Activated CD4-positive, alpha-beta memory T cell treated with anti-CD3 and anti-CD28 coated beads, Interleukin-2, amount 10 ng/mL, durations not matched to agents 7 days and 5 days (primary cell): ENCODE measurements around the gene SLC39A8. TPM values are rescaled to one million over a fixed set of nuclear protein-coding genes. Genes with fewer than 3 reads are reported as not detected.

Experiments used
- CTCF ChIA-PET: fragments of 350-600 bp; sonication (Branson Sonifier 250); formaldehyde crosslinking; loops from one replicate; lab custom pipeline; 2021; ENCODE audit warnings: antibody characterized with exemption, inconsistent platforms; lab: Charles Lee
- POLR2A ChIA-PET: fragments of 350-600 bp; sonication (Branson Sonifier 250); formaldehyde crosslinking; loops from one replicate; lab custom pipeline; 2021; ENCODE audit warnings: antibody characterized with exemption; lab: Charles Lee
- DNase-seq: peaks from one replicate; pipeline ENCODE4 v3.0.0-alpha.2; 2020
- H3K27ac Mint-ChIP-seq: one replicate; pipeline ENCODE4 v1.8.0; 2021; ENCODE audit warnings: mild to moderate bottlenecking, mixed read lengths
- H3K27me3 Mint-ChIP-seq: one replicate; pipeline ENCODE4 v1.8.0; 2021; ENCODE audit warnings: mixed read lengths
- H3K36me3 Mint-ChIP-seq: one replicate; pipeline ENCODE4 v1.8.0; 2021; ENCODE audit warnings: low read depth, mixed read lengths
- H3K4me1 Mint-ChIP-seq: one replicate; pipeline ENCODE4 v1.8.0; 2021; ENCODE audit warnings: mixed read lengths
- H3K4me3 Mint-ChIP-seq: one replicate; pipeline ENCODE4 v1.8.0; 2021; ENCODE audit warnings: mild to moderate bottlenecking, mixed read lengths
- H3K9me3 Mint-ChIP-seq: one replicate; pipeline ENCODE4 v1.8.0; 2021; ENCODE audit warnings: mixed read lengths
- total RNA-seq, 2 experiments: library from RNA; stranded (reverse); gene quantifications; one replicate each; pipeline ENCODE4 v1.2.3, GENCODE V29; 2021

Gene SLC39A8
- total RNA-seq, 2 experiments from 2014 or later: 101 to 103 TPM

DNA sequence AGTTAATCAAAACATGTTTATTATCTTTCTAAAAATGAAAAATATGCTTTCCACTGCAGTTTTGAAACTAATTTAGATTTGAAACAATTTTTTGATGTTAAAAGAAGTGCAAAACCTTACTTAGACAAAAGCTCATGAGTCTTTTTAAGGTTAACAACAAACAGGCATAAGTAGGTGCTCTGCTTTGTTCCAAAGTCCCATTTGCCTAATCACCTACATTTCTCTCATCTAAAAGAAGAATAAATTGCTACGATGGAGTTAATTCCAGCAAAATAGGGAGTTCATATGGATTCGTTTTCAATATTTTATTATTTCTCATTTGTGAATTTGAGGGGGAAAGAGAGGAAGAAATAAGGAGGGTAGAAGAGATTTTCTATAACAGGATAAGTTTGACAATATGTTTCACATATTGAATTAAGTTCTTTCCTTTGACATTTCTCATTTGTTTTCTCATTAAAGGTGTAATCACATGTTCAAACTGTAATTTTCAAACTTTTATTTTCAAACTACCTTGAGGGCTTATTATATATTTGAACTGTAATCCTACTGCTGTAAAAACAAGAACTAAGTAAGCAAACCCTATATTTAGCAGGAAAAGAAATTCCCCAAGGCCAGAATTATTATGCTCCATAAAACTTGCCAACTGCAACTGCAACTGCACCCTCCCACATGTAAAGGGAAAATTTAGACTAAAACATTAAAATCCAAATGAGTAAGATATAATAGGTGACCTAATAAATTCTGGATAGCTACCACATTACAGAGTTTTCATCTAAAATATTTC, 9.6 kb upstream of the SLC39A8 start:
- CTCF ChIA-PET: no interaction called here
- POLR2A ChIA-PET: no interaction called here
- Mint-ChIP-seq H3K36me3 (no peaks in the 10 kb centered on the region), H3K9me3 (no peaks in the 10 kb centered on the region), H3K4me3 (no peak overlapping the region), H3K27ac (no peak overlapping the region), H3K4me1 (peaks cover 3% of the 10 kb centered on the region), H3K27me3 (peaks cover 19% of the 10 kb centered on the region)
- DNase-seq: no peak

DNA sequence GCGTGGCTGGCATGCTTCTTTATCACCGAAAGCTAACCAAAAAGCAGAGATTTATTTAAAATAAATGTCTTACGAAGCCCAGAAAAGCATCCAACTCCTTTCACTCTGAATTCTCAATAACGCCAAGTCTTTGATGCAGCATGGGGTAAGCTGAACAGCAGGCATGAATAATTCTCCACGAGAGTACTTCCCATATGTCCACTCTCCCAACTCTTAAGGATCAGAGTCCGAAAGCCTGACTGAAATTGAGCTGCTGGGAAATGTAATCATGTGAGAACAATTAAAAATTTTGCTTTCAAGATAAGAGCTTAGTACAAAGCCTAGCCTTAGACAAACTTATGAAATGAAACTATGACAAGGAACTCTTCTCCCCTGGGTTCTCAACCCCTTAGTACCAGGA, 7.5 kb upstream of the SLC39A8 start:
- POLR2A ChIA-PET: interaction anchor here (1.5 kb wide), 1 partner anchor 8 kb away, joined by 5 read pairs; the partner anchor contains the start of gene SLC39A8
- Mint-ChIP-seq H3K36me3 (no peaks in the 10 kb centered on the region), H3K4me1 (peaks cover 2% of the 10 kb centered on the region), H3K9me3 (no peaks in the 10 kb centered on the region), H3K4me3 (no peak overlapping the region), H3K27ac (no peak overlapping the region), H3K27me3 (peaks cover 24% of the 10 kb centered on the region)
- CTCF ChIA-PET: no interaction called here
- DNase-seq: no peak

DNA sequence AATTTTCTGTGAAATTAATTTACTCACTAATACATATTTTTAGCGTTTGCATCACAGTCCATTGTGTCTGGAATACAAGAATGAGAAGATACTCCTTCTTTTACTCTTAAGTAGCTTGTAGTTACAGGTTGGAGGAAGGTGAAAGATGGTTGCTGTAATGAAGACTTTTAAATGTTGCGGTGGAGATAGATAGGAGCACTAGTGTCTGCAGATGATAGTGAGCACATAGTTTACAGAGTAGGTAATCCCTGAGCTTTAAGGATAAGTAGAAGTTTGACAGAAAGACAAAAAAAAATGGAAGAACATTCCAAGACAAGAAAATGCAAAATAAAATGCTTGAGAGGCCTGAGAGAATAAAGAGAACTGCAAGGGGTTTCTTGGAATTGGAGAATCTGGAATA, 5.4 kb upstream of the SLC39A8 start:
- no peak overlapping the region for H3K27ac Mint-ChIP-seq
- H3K9me3 Mint-ChIP-seq: no peaks in the 10 kb centered on the region
- no peaks in the 10 kb centered on the region for H3K36me3 Mint-ChIP-seq
- peaks cover 22% of the 10 kb centered on the region for H3K27me3 Mint-ChIP-seq
- peaks cover 11% of the 10 kb centered on the region for H3K4me1 Mint-ChIP-seq
- CTCF ChIA-PET: no interaction called here
- no peak for DNase-seq
- H3K4me3 Mint-ChIP-seq: no peak overlapping the region
- POLR2A ChIA-PET: no interaction called here

DNA sequence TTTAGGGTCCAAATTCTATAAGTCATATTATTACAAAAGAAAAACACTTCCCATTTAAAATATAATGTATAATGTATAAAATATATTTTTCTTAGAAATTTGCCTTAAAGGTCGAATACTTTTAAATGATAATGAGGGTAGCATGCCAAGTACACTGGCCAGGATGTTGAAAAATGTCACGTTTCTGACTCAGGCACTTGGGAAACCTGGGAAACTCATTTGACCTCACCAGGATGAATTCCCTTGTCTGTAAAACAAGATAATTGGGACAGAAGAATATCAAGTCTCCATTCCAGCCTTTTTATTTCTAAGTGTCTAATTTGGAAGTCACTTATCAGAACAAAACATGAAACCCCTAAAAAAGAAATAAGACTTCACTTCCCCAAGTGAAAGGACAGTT, 3.4 kb upstream of the SLC39A8 start:
- no peak overlapping the region for H3K27ac Mint-ChIP-seq
- peaks cover 18% of the 10 kb centered on the region for H3K27me3 Mint-ChIP-seq
- no peak for DNase-seq
- H3K4me3 Mint-ChIP-seq: no peak overlapping the region
- POLR2A ChIA-PET: no interaction called here
- CTCF ChIA-PET: no interaction called here
- H3K4me1 Mint-ChIP-seq: peaks cover 12% of the 10 kb centered on the region
- H3K36me3 Mint-ChIP-seq: peaks cover 3% of the 10 kb centered on the region
- H3K9me3 Mint-ChIP-seq: no peaks in the 10 kb centered on the region

DNA sequence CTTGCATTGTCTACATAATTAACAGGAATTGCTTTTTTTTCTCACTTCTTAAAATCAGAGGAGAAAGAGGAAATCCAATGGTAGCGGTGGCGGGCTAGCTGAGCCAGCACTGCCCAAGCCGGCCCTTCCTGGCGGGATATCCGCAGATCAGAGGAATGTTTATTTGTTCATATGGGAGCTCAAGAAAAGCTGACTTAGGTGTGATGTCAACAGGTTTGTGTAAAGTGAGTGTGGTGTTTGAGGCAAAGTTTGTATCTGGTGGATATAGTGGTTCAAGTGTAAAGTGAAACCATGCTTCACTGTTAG, 466 bp upstream of the SLC39A8 start:
- POLR2A ChIA-PET: interaction anchor here (0.6 to 3.6 kb wide), 25 partner anchors 10 to 1327 kb away, joined by 3 to 39 read pairs (median 3); partner anchors contain the start of genes CISD2, NFKB1 and UBE2D3
- Mint-ChIP-seq H3K27ac (peak overlapping the region; percentile 92), H3K4me1 (peaks cover 39% of the 10 kb centered on the region), H3K27me3 (peaks cover 9% of the 10 kb centered on the region), H3K9me3 (no peaks in the 10 kb centered on the region), H3K4me3 (peak overlapping the region; percentile 78), H3K36me3 (peaks cover 20% of the 10 kb centered on the region)
- CTCF ChIA-PET: interaction anchor here (0.6 to 2.3 kb wide), 11 partner anchors 8 to 754 kb away, joined by 3 to 39 read pairs (median 4); partner anchors contain the start of genes BDH2, MANBA and UBE2D3
- DNase-seq: no peak

DNA sequence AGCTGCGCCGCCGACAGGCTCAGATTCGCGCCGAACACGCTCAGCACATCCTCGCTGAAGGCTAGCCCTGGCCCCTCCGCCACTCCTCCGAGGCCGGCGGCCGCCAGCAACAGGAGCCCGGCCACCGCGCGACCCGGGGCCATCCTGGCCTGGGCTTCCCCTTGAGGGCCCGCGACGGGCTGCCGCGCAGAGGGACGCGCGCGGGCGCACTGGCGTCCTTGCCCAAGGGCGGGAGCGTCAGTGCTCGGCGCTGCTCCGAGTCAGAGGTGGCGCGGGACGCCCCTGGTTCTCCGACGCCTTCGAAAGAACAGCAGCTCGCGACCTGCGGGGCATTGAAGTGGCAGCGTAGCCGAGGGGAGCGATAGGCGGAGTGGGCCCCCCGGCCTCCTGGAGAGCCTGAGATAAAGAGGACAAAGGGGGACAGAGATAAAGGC, 745 bp downstream of the SLC39A8 start:
- Mint-ChIP-seq H3K27me3 (peaks cover 5% of the 10 kb centered on the region), H3K27ac (peak overlapping the region; percentile 92), H3K4me1 (peaks cover 49% of the 10 kb centered on the region), H3K9me3 (no peaks in the 10 kb centered on the region), H3K36me3 (peaks cover 29% of the 10 kb centered on the region), H3K4me3 (peak overlapping the region; percentile 78)
- ChIA-PET POLR2A (interaction anchor here (0.6 to 3.6 kb wide), 31 partner anchors 8 to 1325 kb away, joined by 3 to 39 read pairs (median 5); partner anchors contain the start of genes BDH2, CISD2, NFKB1 and PPP3CA), CTCF (interaction anchor here (0.7 to 2.3 kb wide), 12 partner anchors 8 to 755 kb away, joined by 3 to 39 read pairs (median 4); partner anchors contain the start of genes BDH2, CISD2, MANBA and UBE2D3)
- peak; percentile 78 for DNase-seq

DNA sequence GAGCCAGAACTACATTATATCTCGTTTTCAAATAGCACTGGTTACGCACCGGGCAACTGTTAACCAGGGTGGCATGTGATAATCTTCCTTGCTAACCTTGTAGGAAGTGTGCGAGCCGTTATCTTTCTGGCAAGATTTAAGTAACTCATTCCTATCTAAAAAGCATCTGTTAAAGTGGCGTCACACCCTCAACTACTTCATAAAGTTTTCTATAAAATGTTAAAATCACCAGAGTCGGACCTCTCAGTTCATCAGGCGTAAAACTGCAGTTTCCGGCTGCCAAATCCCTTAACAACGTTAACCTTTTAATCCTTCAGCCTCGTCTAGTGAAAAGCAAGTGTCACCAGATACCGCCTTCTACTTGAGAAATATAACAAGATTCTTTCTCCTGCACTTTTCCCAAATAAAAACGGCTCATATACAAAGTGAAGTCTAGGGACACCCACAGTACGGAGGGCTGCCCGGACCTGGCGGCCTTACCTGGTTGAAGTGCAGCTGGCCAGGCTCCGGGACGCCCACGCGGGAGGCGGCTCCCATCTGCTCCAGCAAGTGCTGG, 1.2 kb downstream of the SLC39A8 start:
- DNase-seq: no peak
- Mint-ChIP-seq H3K4me1 (peaks cover 53% of the 10 kb centered on the region), H3K4me3 (peak overlapping the region; percentile 78), H3K36me3 (peaks cover 33% of the 10 kb centered on the region), H3K27me3 (peaks cover under 1% of the 10 kb centered on the region), H3K9me3 (no peaks in the 10 kb centered on the region), H3K27ac (peak overlapping the region; percentile 92)
- CTCF ChIA-PET: interaction anchor here (1.3 to 2.3 kb wide), 5 partner anchors 22 to 525 kb away, joined by 3 to 39 read pairs (median 4); partner anchors contain the start of genes CISD2 and UBE2D3
- POLR2A ChIA-PET: interaction anchor here (1.1 to 3.6 kb wide), 24 partner anchors 8 to 1325 kb away, joined by 3 to 39 read pairs (median 5); partner anchors contain the start of genes CISD2, NFKB1, SLC9B2 and UBE2D3

DNA sequence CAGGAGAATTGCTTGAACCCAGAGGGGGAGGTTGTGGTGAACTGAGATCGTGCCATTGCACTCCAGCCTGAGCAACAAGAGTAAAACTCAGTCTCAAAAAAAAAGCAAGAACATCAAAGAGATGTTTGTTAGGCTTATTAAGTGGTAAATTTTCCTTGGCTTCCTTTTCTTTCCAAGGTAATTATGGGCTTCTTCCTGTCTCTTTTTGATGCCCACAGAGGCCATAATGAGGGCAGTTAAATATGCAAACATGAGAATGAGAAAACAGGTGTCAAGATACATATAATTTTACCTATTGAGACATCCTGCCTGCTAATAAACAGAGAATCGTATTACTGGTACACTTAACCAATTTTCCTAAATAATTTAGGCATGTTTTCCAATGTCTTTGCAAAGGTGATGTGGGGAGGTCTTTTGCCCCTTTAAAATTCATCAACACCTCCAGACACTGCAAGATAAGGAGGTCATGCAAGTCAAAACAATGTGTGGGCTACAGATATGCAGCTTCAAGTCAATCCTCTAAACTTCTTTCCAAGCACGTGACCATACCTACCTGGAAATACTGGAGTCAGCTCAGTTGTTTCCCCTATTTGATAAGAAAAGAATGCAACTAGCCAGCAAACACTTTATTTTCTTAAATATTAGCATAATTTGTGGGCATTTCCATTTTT, 2.7 kb downstream of the SLC39A8 start:
- H3K4me3 Mint-ChIP-seq: peak overlapping the region; percentile 78
- peak overlapping the region; percentile 72 for H3K27ac Mint-ChIP-seq
- DNase-seq: no peak
- H3K4me1 Mint-ChIP-seq: peaks cover 59% of the 10 kb centered on the region
- no peaks in the 10 kb centered on the region for H3K9me3 Mint-ChIP-seq
- H3K36me3 Mint-ChIP-seq: peaks cover 41% of the 10 kb centered on the region
- ChIA-PET CTCF (interaction anchor here (0.6 kb wide), 1 partner anchor 389 kb away, joined by 3 read pairs; no protein-coding TSS in a partner anchor), POLR2A (interaction anchor here (3.6 kb wide), 1 partner anchor 485 kb away, joined by 39 read pairs; the partner anchor contains the start of gene UBE2D3)
- no peaks in the 10 kb centered on the region for H3K27me3 Mint-ChIP-seq

DNA sequence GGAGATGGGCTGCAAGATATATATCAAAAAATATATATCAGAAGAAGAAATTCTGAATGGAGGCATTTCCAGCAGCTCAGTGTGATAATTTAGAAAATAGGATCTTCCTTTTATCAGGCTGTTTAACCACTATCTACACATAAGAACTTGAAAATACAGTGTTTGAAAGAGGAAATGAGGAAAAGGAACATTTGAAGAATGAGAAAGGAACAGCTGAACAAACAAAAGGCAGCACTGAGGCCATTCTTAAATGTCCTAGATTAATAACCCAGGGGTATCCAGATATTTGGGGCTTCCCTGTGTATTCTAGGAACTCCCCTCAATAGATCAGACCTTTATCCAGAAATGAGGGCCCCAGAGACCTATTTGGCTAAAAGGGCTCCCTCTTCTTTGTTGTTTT, 4.1 kb downstream of the SLC39A8 start:
- no peak overlapping the region for H3K4me3 Mint-ChIP-seq
- H3K9me3 Mint-ChIP-seq: no peaks in the 10 kb centered on the region
- ChIA-PET CTCF (interaction anchor here (0.7 to 1.5 kb wide), 2 partner anchors 39 to 90 kb away, joined by 3 to 4 read pairs; no protein-coding TSS in a partner anchor), POLR2A (no interaction called here)
- H3K4me1 Mint-ChIP-seq: peaks cover 62% of the 10 kb centered on the region
- DNase-seq: no peak
- H3K27me3 Mint-ChIP-seq: no peaks in the 10 kb centered on the region
- H3K36me3 Mint-ChIP-seq: peaks cover 45% of the 10 kb centered on the region
- no peak overlapping the region for H3K27ac Mint-ChIP-seq

DNA sequence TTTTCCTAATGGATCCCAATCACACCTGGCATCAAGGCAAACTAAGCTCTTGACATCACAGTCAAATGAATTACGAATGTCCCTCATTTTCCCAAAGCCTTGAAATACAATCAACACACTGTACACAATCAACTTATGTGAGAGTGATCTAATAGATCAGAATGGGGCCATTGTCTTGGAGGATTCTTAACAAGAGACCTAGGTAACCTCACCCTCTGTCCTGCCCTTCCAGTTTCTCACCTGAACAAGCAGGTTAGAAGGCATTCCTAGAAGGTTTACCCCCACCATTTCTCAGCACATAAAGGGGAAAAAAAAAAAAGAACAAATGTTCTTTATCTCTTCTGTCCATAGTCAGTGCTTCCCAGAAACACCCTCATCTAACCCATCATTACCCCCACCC, 6.3 kb downstream of the SLC39A8 start:
- H3K36me3 Mint-ChIP-seq: peaks cover 57% of the 10 kb centered on the region
- H3K4me3 Mint-ChIP-seq: no peak overlapping the region
- peaks cover 71% of the 10 kb centered on the region for H3K4me1 Mint-ChIP-seq
- POLR2A ChIA-PET: interaction anchor here (1.1 kb wide), 1 partner anchor 39 kb away, joined by 3 read pairs; no protein-coding TSS in a partner anchor
- DNase-seq: no peak
- no peaks in the 10 kb centered on the region for H3K9me3 Mint-ChIP-seq
- no peaks in the 10 kb centered on the region for H3K27me3 Mint-ChIP-seq
- CTCF ChIA-PET: no interaction called here
- H3K27ac Mint-ChIP-seq: no peak overlapping the region

DNA sequence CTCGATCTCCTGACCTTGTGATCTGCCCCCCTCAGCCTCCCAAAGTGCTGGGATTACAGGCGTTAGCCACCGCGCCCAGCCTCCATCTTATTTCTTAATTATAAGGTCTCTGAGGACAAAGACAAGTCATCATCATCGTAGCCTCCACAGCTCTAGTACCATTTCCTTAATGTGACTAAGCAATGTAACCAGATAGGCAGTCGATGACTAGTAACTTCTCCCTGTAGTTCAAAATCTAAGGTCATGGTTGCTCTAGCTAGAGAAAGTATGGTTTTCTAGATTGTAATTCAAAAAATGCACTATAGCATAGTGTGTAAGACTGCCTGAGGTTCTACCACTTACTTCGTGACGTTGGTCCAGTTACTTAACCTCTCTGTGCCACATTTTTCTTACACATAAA, 6.9 kb downstream of the SLC39A8 start:
- Mint-ChIP-seq H3K4me3 (no peak overlapping the region), H3K27me3 (no peaks in the 10 kb centered on the region), H3K36me3 (peaks cover 59% of the 10 kb centered on the region), H3K27ac (no peak overlapping the region), H3K4me1 (peaks cover 73% of the 10 kb centered on the region), H3K9me3 (no peaks in the 10 kb centered on the region)
- ChIA-PET POLR2A (interaction anchor here (1.1 kb wide), 1 partner anchor 39 kb away, joined by 3 read pairs; no protein-coding TSS in a partner anchor), CTCF (no interaction called here)
- no peak for DNase-seq

DNA sequence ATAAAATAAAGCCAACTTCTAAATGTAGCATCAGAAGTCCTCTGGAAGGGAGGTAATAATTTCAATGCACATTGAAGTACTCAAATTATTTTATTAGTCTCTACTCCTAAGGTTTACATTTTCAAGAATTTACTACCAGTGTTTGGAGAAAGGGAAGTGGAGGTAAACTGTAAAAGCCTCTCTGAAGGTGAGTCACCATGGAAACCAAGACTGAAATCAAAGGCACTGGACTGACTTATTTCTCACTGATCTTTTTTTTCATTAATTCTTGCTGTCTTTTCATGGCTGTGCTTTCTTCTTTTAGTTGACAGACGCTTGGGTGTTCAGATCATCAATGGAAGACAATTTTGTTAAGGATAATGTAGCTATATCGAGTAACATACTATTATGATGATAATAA, 9.7 kb downstream of the SLC39A8 start:
- DNase-seq: no peak
- Mint-ChIP-seq H3K27ac (no peak overlapping the region), H3K4me1 (peaks cover 48% of the 10 kb centered on the region), H3K4me3 (no peak overlapping the region), H3K9me3 (no peaks in the 10 kb centered on the region), H3K27me3 (no peaks in the 10 kb centered on the region), H3K36me3 (peaks cover 56% of the 10 kb centered on the region)
- ChIA-PET CTCF (interaction anchor here (1.0 to 1.1 kb wide), 2 partner anchors 9 kb away, joined by 3 to 5 read pairs; partner anchors contain the start of gene SLC39A8), POLR2A (interaction anchor here (0.7 to 2.3 kb wide), 2 partner anchors 9 to 200 kb away, joined by 4 to 13 read pairs; partner anchors contain the start of gene SLC39A8)
